ENCODE data around the gene BEND7. TPM values are rescaled to one million over a fixed set of nuclear protein-coding genes. Genes with fewer than 3 reads are reported as not detected.

The BEND7 gene
- total and polyA plus RNA-seq, 9 of the 15 experiments (the other 6 are each of a cell fraction or from before 2014, with no cell fraction given) = 1.3 to 11.4 (median 5.2) TPM

DNA sequence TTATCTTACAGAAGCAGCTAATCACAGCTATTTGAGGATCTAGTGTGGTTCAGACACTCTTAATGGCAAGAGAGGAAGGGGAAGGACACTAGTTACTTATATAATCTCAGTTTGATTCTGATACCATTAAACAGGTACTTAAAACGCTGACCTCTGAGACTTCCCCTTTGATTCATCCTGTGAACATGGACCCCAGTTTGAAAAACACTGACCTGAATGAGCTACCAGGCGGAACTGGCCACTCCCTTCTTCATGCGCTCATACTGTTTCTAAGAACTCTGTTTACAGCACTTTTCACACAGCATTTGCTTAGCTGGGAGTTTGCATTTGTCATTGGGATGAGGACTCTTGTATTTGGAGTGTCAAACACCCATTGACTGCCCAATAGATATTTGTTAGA is 45.7 kb downstream of the BEND7 start:
- H3K36me3 ChIP-seq (ENCODE audit: control insufficient read depth, insufficient read depth, low read length) = no peaks in the 10 kb centered on the region
- DNase-seq (ENCODE audit: extremely low read depth in 1 of 4, low spot score in 3 of 4) (no peak), ATAC-seq (no peak), FAIRE-seq (no peak)
- WGBS (ENCODE audit: insufficient coverage, low coverage, missing lambda C conversion rate) = 17% methylated on average over 3 of the region's 3 CpGs
- H3K4me3 ChIP-seq = no peak overlapping the region
- no peaks in the 10 kb centered on the region for H3K4me1 ChIP-seq (replicated peaks in 1 of 2; ENCODE audit: control insufficient read depth in 2 of 2, insufficient read depth in 2 of 2, low read length in 2 of 2)
- no peaks in the 10 kb centered on the region; the same call in 1 of the 2 replicates for H4K20me1 ChIP-seq (replicated peaks; ENCODE audit: control insufficient read depth, insufficient read depth, low read length)
- in situ Hi-C loops (cut with MboI) = no loop called here
- H2AFZ ChIP-seq (ENCODE audit: low read depth, low read length) = no peak overlapping the region
- POLR2A ChIA-PET = interaction anchor here (1.5 kb wide), 1 partner anchor 14 kb away, joined by 6 read pairs; no protein-coding TSS in a partner anchor
- H3K4me2 ChIP-seq (ENCODE audit: insufficient read depth, low read length) = no peak overlapping the region
- no peaks in the 10 kb centered on the region for H3K9me1 ChIP-seq (ENCODE audit: control insufficient read depth, insufficient read depth, low read length)
- TF ChIP-seq ZNF121 (CRISPR knock-in tag; conservative IDR thresholded peaks at IDR 0.05) (no peak), HDGF (IDR thresholded peaks at IDR 0.05) (no peak), NR2F6 (CRISPR knock-in tag; IDR thresholded peaks at IDR 0.05) (no peak), ZZZ3 (IDR thresholded peaks at IDR 0.05) (no peak), CBX3 (IDR thresholded peaks at IDR 0.05; ENCODE audit: borderline replicate concordance in 1 of 2, low read length in 2 of 2) (no peak), ZNF274 (IDR thresholded peaks at IDR 0.05; ENCODE audit: borderline replicate concordance, low read depth, low read length) (no peak)
- TF ChIP-seq, protein P1, sequence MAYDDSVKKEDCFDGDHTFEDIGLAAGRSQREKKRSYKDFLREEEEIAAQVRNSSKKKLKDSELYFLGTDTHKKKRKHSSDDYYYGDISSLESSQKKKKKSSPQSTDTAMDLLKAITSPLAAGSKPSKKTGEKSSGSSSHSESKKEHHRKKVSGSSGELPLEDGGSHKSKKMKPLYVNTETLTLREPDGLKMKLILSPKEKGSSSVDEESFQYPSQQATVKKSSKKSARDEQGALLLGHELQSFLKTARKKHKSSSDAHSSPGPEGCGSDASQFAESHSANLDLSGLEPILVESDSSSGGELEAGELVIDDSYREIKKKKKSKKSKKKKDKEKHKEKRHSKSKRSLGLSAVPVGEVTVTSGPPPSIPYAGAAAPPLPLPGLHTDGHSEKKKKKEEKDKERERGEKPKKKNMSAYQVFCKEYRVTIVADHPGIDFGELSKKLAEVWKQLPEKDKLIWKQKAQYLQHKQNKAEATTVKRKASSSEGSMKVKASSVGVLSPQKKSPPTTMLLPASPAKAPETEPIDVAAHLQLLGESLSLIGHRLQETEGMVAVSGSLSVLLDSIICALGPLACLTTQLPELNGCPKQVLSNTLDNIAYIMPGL (CRISPR knock-in tag; IDR thresholded peaks at IDR 0.05) = no peak
- TF ChIP-seq, protein P2, sequence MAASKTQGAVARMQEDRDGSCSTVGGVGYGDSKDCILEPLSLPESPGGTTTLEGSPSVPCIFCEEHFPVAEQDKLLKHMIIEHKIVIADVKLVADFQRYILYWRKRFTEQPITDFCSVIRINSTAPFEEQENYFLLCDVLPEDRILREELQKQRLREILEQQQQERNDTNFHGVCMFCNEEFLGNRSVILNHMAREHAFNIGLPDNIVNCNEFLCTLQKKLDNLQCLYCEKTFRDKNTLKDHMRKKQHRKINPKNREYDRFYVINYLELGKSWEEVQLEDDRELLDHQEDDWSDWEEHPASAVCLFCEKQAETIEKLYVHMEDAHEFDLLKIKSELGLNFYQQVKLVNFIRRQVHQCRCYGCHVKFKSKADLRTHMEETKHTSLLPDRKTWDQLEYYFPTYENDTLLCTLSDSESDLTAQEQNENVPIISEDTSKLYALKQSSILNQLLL (CRISPR knock-in tag; IDR thresholded peaks at IDR 0.05; ENCODE audit: borderline replicate concordance) = no peak
- no peaks in the 10 kb centered on the region for H3K9me3 ChIP-seq (replicated peaks; ENCODE audit: control insufficient read depth, insufficient read depth, low read depth, low read length)
- no peaks in the 10 kb centered on the region for H3K79me2 ChIP-seq (ENCODE audit: control insufficient read depth, insufficient read depth, low read length)
- intact Hi-C loops (cut with micrococcal nuclease) = no loop called here
- BruUV-seq (replicated peaks) = no TSS peak
- no peak overlapping the region for H3K27ac ChIP-seq (ENCODE audit: extremely low read depth, low read depth, low read length)
- H3K27me3 ChIP-seq (ENCODE audit: control insufficient read depth in 2 of 2, insufficient read depth in 2 of 2, low read length in 2 of 2) = no peaks in the 10 kb centered on the region
- no peak overlapping the region for H3K9ac ChIP-seq (ENCODE audit: insufficient read depth in 1 of 2, low read depth in 2 of 2, low read length in 2 of 2)
- CTCF ChIA-PET (ENCODE audit: low intra/inter-chr PET ratio) = no interaction called here

Measured in K562 (cell line).